GM13977 (cell line): ENCODE measurements around the gene VANGL2.

Source experiments
- DNase-seq: peaks from one replicate; pipeline ENCODE4 v3.0.0; 2012; ENCODE audit warnings: low spot score
- CTCF ChIP-seq: IDR thresholded peaks from 2 replicates; pipeline ENCODE4 v1.5.1; 2012; ENCODE audit warnings: mild to moderate bottlenecking, control low read depth; ENCODE audit not compliant: insufficient read depth; ENCODE audit errors: extremely low read depth, missing control alignments
- in situ Hi-C: fragments of 300-500 bp; cut with MboI; formaldehyde crosslinking; loops from one replicate; pipeline ENCODE4 v1.12.0; 2022; ENCODE audit warnings: low sequenced_read_pairs, low pct_unique_long_range_greater_than_20kb, mixed read lengths, inconsistent platforms; ENCODE audit not compliant: unreplicated experiment

Gene VANGL2

GRCh38 chr1:160369087-160369486 is 31.3 kb upstream of the VANGL2 start:
- no peak for DNase-seq
- in situ Hi-C loops: no loop called here
- TF ChIP-seq CTCF: no peak

GRCh38 chr1:160370561-160371345 is 29.6 kb upstream of the VANGL2 start:
- no peak for DNase-seq
- TF ChIP-seq CTCF: no peak
- in situ Hi-C loops: no loop called here

- no peak for DNase-seq
- in situ Hi-C loops: no loop called here
- no peak for TF ChIP-seq CTCF
Measured at GRCh38 chr1:160371346-160371631, 29.1 kb upstream of the VANGL2 start.

GRCh38 chr1:160371756-160372155 is 28.6 kb upstream of the VANGL2 start:
- TF ChIP-seq CTCF: no peak
- in situ Hi-C loops: no loop called here
- DNase-seq: no peak

GRCh38 chr1:160373696-160374095 is 26.7 kb upstream of the VANGL2 start:
- TF ChIP-seq CTCF: no peak
- in situ Hi-C loops: no loop called here
- no peak for DNase-seq

GRCh38 chr1:160374306-160375110 is 25.9 kb upstream of the VANGL2 start:
- no peak for DNase-seq
- in situ Hi-C loops: no loop called here
- TF ChIP-seq CTCF: no peak
